Trophoblast cell (in vitro differentiated cells and primary cell): ENCODE measurements around the gene NUP133.

Experiments used
- DNase-seq, 2 donors: peaks; one replicate each; pipeline ENCODE4 v3.0.0-alpha.2; 2016
- H2AFZ ChIP-seq: 2 replicates; pipeline ENCODE4 v1.6.1; 2013; ENCODE audit warnings: low read length, moderate library complexity, mild to moderate bottlenecking; ENCODE audit not compliant: insufficient read depth, poor library complexity
- H2AK5ac ChIP-seq: 2 replicates; pipeline ENCODE4 v1.6.1; 2013; ENCODE audit warnings: mild to moderate bottlenecking, low read length
- H2BK120ac ChIP-seq: 2 replicates; pipeline ENCODE4 v1.6.1; 2013; ENCODE audit warnings: low read length, mild to moderate bottlenecking, moderate library complexity; ENCODE audit not compliant: insufficient read depth, poor library complexity
- H2BK12ac ChIP-seq: 2 replicates; pipeline ENCODE4 v1.6.1; 2013; ENCODE audit warnings: mild to moderate bottlenecking, low read length, moderate library complexity
- H2BK5ac ChIP-seq: 2 replicates; pipeline ENCODE4 v1.6.1; 2013; ENCODE audit warnings: low read length, low read depth, moderate library complexity, mild to moderate bottlenecking; ENCODE audit not compliant: poor library complexity
- H3K14ac ChIP-seq: 2 replicates; pipeline ENCODE4 v1.6.1; 2013; ENCODE audit warnings: mild to moderate bottlenecking, low read length
- H3K18ac ChIP-seq: 2 replicates; pipeline ENCODE4 v1.6.1; 2013; ENCODE audit warnings: mild to moderate bottlenecking, low read length
- H3K23ac ChIP-seq: 2 replicates; pipeline ENCODE4 v1.6.1; 2013; ENCODE audit warnings: low read length
- H3K27ac ChIP-seq: 2 replicates; pipeline ENCODE4 v1.5.1; 2013; ENCODE audit warnings: low read depth, mild to moderate bottlenecking, inconsistent platforms, low read length, moderate library complexity
- H3K27me3 ChIP-seq: 2 replicates; pipeline ENCODE4 v1.6.1; 2013; ENCODE audit warnings: inconsistent platforms, mild to moderate bottlenecking, low read length, moderate library complexity; ENCODE audit not compliant: insufficient read depth
- H3K36me3 ChIP-seq, 2 experiments: 1 replicate in 1 of 2; 2 replicates in 1 of 2; pipeline ENCODE4 v1.6.1; 2013; ENCODE audit warnings: low read length in 2 of 2, mild to moderate bottlenecking in 2 of 2, moderate library complexity in 1 of 2; ENCODE audit not compliant: insufficient read depth in 2 of 2, control insufficient read depth in 1 of 2
- H3K4ac ChIP-seq: 2 replicates; pipeline ENCODE4 v1.6.1; 2013; ENCODE audit warnings: low read depth, mild to moderate bottlenecking, low read length, moderate library complexity
- H3K4me1 ChIP-seq, 2 experiments: 1 replicate in 1 of 2; 2 replicates in 1 of 2; pipeline ENCODE4 v1.6.1; 2013; ENCODE audit warnings: low read length in 2 of 2, mild to moderate bottlenecking in 2 of 2, moderate library complexity in 1 of 2; ENCODE audit not compliant: insufficient read depth in 2 of 2, control insufficient read depth in 1 of 2
- H3K4me2 ChIP-seq: 2 replicates; pipeline ENCODE4 v1.6.1; 2013; ENCODE audit warnings: inconsistent platforms, mild to moderate bottlenecking, low read length, moderate library complexity
- H3K4me3 ChIP-seq: 2 replicates; pipeline ENCODE4 v1.5.1; 2013; ENCODE audit warnings: mild to moderate bottlenecking, low read depth, low read length, inconsistent platforms
- H3K79me1 ChIP-seq: one replicate; pipeline ENCODE4 v1.6.1; 2013; ENCODE audit warnings: low read length
- H3K79me2 ChIP-seq: 2 replicates; pipeline ENCODE4 v1.6.1; 2013; ENCODE audit warnings: low read length, mild to moderate bottlenecking; ENCODE audit not compliant: control insufficient read depth, insufficient read depth, poor library complexity
- H3K9ac ChIP-seq: 2 replicates; pipeline ENCODE4 v1.6.1; 2013; ENCODE audit warnings: mild to moderate bottlenecking, low read length
- H3K9me3 ChIP-seq: 2 replicates; pipeline ENCODE4 v1.6.1; 2013; ENCODE audit warnings: low read depth, mild to moderate bottlenecking, control low read depth, inconsistent platforms, low read length; ENCODE audit not compliant: insufficient read depth
- H4K12ac ChIP-seq: 2 replicates; pipeline ENCODE4 v1.6.1; 2013; ENCODE audit warnings: low read depth, mild to moderate bottlenecking, low read length, moderate library complexity
- H4K8ac ChIP-seq: 2 replicates; pipeline ENCODE4 v1.6.1; 2013; ENCODE audit warnings: low read depth, mild to moderate bottlenecking, low read length, moderate library complexity
- H4K91ac ChIP-seq: one replicate; pipeline ENCODE4 v1.6.1; 2013; ENCODE audit warnings: low read depth, mild to moderate bottlenecking, low read length, moderate library complexity
- WGBS: extraction: QIAGEN DNeasy Blood & Tissue Kit; methylation state at CpG from one replicate; pipeline ENCODE4 v1.1.7; 2013; ENCODE audit warnings: missing lambda C conversion rate; ENCODE audit not compliant: insufficient read length, insufficient coverage; ENCODE audit errors: extremely low coverage; 5-methylcytosine and 5-hydroxymethylcytosine counted together

Gene NUP133

DNA sequence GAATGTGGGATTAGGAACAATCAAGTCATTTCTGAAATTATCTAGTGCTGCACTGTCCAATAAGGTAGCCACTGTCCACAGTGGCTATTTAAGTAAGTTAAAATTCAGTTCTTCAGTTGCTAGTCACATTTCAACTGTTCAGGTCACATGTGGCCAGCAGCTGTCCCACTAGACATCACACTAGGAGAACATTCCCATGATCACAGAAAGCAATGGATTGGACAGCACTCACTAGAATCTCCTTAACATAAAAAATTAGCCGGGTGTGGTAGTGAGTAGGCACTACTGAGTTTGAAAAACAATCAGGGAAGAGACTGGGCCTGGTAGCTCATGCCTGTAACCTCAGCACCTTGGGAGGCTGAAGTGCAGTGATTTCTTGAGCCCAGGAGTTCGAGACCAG lies 33.6 kb downstream of the NUP133 start:
- no peak overlapping the region for H3K14ac ChIP-seq
- H3K79me2 ChIP-seq = no peaks in the 10 kb centered on the region
- H3K4me1 ChIP-seq = no peaks in the 10 kb centered on the region
- no peak overlapping the region for H3K23ac ChIP-seq
- H3K18ac ChIP-seq = no peak overlapping the region
- H3K9ac ChIP-seq = no peak overlapping the region
- no peak overlapping the region for H3K4ac ChIP-seq
- no peaks in the 10 kb centered on the region for H3K79me1 ChIP-seq
- no peak overlapping the region for H4K8ac ChIP-seq
- H3K36me3 ChIP-seq = peaks cover 29 to 39% of the 10 kb centered on the region in 2 experiments
- no peak overlapping the region for H4K91ac ChIP-seq
- no peak overlapping the region for H2BK120ac ChIP-seq
- no peaks in the 10 kb centered on the region for H3K9me3 ChIP-seq
- H3K27me3 ChIP-seq = no peaks in the 10 kb centered on the region
- DNase-seq = no peak
- no CpG with 5 or more reads among the region's 2 CpGs for WGBS
- no peak overlapping the region for H3K27ac ChIP-seq
- no peak overlapping the region for H2AFZ ChIP-seq
- no peak overlapping the region for H3K4me3 ChIP-seq
- no peak overlapping the region for H3K4me2 ChIP-seq
- no peak overlapping the region for H2AK5ac ChIP-seq
- H2BK5ac ChIP-seq = no peak overlapping the region
- no peak overlapping the region for H4K12ac ChIP-seq
- H2BK12ac ChIP-seq = no peak overlapping the region

DNA sequence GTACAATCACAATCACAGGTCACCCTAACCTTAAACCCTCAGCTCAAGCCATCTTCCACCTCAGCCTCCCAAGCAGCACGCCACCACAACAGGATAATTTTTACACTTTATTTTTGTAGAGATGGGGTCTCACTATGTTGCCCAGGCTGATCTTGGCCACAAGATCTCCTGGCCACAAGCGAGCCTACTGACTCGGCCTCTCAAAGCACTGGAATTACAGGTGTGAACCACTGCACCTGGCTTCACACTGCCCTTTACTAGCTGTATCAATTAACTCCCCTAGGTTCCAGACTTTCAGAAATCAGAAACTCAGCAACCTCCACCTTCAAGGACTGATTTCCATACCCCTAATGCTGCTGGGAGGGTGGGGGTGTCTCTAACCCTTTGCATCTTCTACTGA lies 37.0 kb downstream of the NUP133 start:
- no peak overlapping the region for H3K23ac ChIP-seq

DNA sequence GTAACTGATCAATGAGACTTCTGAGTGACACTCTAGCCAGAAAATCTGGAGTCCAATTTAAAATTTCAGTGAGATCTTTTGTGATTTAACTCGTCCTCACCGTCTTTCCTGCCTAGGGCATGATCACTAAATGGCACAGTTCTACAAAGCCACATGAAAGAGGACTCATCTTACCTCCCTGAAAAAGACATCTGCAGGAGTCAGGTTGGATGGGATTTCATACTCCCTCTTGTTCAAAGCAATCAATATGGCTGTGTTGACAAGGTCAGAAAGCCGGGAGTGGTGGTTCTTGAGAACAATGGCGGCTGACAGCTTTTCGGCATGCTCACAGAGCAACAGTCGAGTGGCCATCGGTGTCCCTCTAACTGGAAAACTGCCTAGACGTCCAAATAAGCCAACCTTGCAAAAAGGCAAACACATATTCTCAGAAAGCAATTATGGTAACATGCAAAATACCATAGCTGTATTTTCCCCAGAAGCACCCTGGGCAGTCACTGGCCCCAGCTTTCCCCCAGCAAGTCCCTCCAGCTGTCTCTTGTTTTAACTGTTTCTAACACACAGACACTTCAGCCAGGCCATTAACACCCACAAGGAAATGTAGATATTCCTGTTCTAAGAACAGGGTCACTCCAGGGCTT lies 37.6 kb downstream of the NUP133 start:
- Histone ChIP-seq H3K27me3 (no peaks in the 10 kb centered on the region), H4K91ac (no peak overlapping the region), H2BK120ac (no peak overlapping the region), H3K9ac (no peak overlapping the region), H3K4me1 (no peaks in the 10 kb centered on the region), H3K36me3 (peaks cover 30 to 42% of the 10 kb centered on the region in 2 experiments), H3K9me3 (no peaks in the 10 kb centered on the region), H2AK5ac (no peak overlapping the region), H3K79me2 (no peaks in the 10 kb centered on the region), H3K4ac (no peak overlapping the region), H3K4me3 (no peak overlapping the region), H2BK12ac (no peak overlapping the region), H3K4me2 (no peak overlapping the region), H3K27ac (no peak overlapping the region), H3K18ac (no peak overlapping the region), H2BK5ac (no peak overlapping the region), H3K23ac (no peak overlapping the region), H4K12ac (no peak overlapping the region), H3K14ac (no peak overlapping the region), H4K8ac (no peak overlapping the region), H2AFZ (no peak overlapping the region), H3K79me1 (no peaks in the 10 kb centered on the region)
- no CpG with 5 or more reads among the region's 8 CpGs for WGBS
- no peak for DNase-seq

More for the DNA sequence above, 37.0 kb downstream of the NUP133 start:
- H2AK5ac ChIP-seq = no peak overlapping the region
- no peaks in the 10 kb centered on the region for H3K27me3 ChIP-seq
- no peaks in the 10 kb centered on the region for H3K4me1 ChIP-seq
- H4K8ac ChIP-seq = no peak overlapping the region
- no peak overlapping the region for H2BK5ac ChIP-seq
- H3K4me2 ChIP-seq = no peak overlapping the region
- no peaks in the 10 kb centered on the region for H3K79me1 ChIP-seq
- no peaks in the 10 kb centered on the region for H3K9me3 ChIP-seq
- no peak overlapping the region for H4K91ac ChIP-seq
- no peak overlapping the region for H3K4me3 ChIP-seq
- H4K12ac ChIP-seq = no peak overlapping the region
- H3K79me2 ChIP-seq = no peaks in the 10 kb centered on the region
- no peak overlapping the region for H2AFZ ChIP-seq
- H3K18ac ChIP-seq = no peak overlapping the region
- peaks cover 30 to 39% of the 10 kb centered on the region in 2 experiments for H3K36me3 ChIP-seq
- H3K27ac ChIP-seq = no peak overlapping the region
- H3K14ac ChIP-seq = no peak overlapping the region
- no peak overlapping the region for H3K9ac ChIP-seq
- H2BK120ac ChIP-seq = no peak overlapping the region
- no peak overlapping the region for H3K4ac ChIP-seq
- no CpG with 5 or more reads among the region's 3 CpGs for WGBS
- DNase-seq = no peak
- no peak overlapping the region for H2BK12ac ChIP-seq

DNA sequence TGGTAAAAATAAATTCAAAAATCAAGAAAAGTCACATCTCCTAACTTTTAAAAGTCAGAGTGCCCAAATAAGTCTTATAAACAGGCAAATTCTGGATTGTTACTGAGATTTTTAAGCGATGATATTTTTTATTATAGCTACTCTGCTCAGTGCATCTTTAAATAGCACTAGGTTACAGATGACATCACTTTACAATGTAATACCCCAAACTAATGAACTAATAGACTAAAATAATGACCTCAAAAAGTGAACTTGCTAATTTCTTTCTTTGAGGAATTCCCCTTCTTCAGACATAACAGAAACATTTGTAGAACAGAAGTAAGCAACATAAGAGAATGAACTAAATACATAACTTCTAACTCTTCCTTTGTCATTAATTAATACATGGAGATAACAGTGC lies 41.3 kb downstream of the NUP133 start:
- Histone ChIP-seq H3K23ac (no peak overlapping the region), H3K36me3 (peaks cover 30 to 41% of the 10 kb centered on the region in 2 experiments), H3K27me3 (no peaks in the 10 kb centered on the region), H3K4me3 (no peak overlapping the region), H2AK5ac (no peak overlapping the region), H3K9me3 (no peaks in the 10 kb centered on the region), H3K79me2 (no peaks in the 10 kb centered on the region), H3K18ac (no peak overlapping the region), H3K14ac (no peak overlapping the region), H3K79me1 (no peaks in the 10 kb centered on the region), H4K8ac (no peak overlapping the region), H3K27ac (no peak overlapping the region), H3K9ac (no peak overlapping the region), H3K4me2 (no peak overlapping the region), H4K91ac (no peak overlapping the region), H2BK5ac (no peak overlapping the region), H3K4me1 (no peaks in the 10 kb centered on the region), H2AFZ (no peak overlapping the region), H4K12ac (no peak overlapping the region), H2BK120ac (no peak overlapping the region), H3K4ac (no peak overlapping the region), H2BK12ac (no peak overlapping the region)
- DNase-seq = no peak
- no CpG with 5 or more reads among the region's 1 CpG for WGBS
